Right atrium auricular region (tissue), 2 donors: ENCODE data around the gene RASD2. TPM values are rescaled to one million over a fixed set of nuclear protein-coding genes. Genes with fewer than 3 reads are reported as not detected.

Source experiments
- DNase-seq: peaks from one replicate; pipeline ENCODE4 v3.0.0-alpha.2; 2019; ENCODE audit warnings: low spot score
- H3K27ac ChIP-seq, 2 donors: fragments of 200-600 bp; sonication (generic); 1 replicate in 1 of 2; 2 replicates in 1 of 2; pipeline ENCODE4 v1.5.1; 2016 to 2019
- H3K27me3 ChIP-seq, 2 donors: fragments of 200-600 bp; sonication (generic); one replicate each; pipeline versions ENCODE4 v1.5.1 to v1.6.0; 2017 to 2019
- H3K36me3 ChIP-seq: fragments of 200-600 bp; sonication (generic); one replicate; pipeline ENCODE4 v1.5.1; 2016
- H3K4me1 ChIP-seq, 2 donors: fragments of 200-600 bp; sonication (generic); one replicate each; pipeline versions ENCODE4 v1.5.1 to v1.6.0; 2017 to 2019
- H3K4me3 ChIP-seq, 2 donors: fragments of 200-600 bp; sonication (generic); 1 replicate in 1 of 2; 2 replicates in 1 of 2; pipeline ENCODE4 v1.5.1; 2017 to 2019; ENCODE audit warnings: mild to moderate bottlenecking in 1 of 2, moderate library complexity in 1 of 2
- H3K9me3 ChIP-seq, 2 donors: fragments of 200-600 bp; sonication (generic); one replicate each; pipeline ENCODE4 v1.5.1; 2019
- CTCF ChIP-seq, 2 donors: fragments of 200-600 bp; sonication (generic); IDR thresholded peaks; one replicate each; pipeline ENCODE4 v1.5.1; 2019; ENCODE audit warnings: antibody characterized with exemption in 2 of 2
- total RNA-seq, 2 donors: library from RNA; depleted of rRNA; stranded (reverse); fragments of >200 nt; gene quantifications; one replicate each; pipeline ENCODE4 v1.1.0, GENCODE V29; 2016

Gene RASD2
- total RNA-seq, 2 donors from 2014 or later = 0.94 to 3.1 TPM

- DNase-seq = no peak
- Histone ChIP-seq H3K27me3 (no peaks in the 10 kb centered on the region), H3K36me3 (no peaks in the 10 kb centered on the region), H3K27ac (peak overlapping the region; percentile 59 to 60), H3K4me1 (peaks cover 0 to 42% of the 10 kb centered on the region in 2 donors), H3K4me3 (no peak overlapping the region), H3K9me3 (no peaks in the 10 kb centered on the region)
- TF ChIP-seq CTCF (IDR thresholded peaks at IDR 0.05) = no peak
Observed at GRCh38 chr22:35597692-35598395, 57.2 kb downstream of the RASD2 start.

- TF ChIP-seq CTCF (IDR thresholded peaks at IDR 0.05) = no peak
- H3K27ac ChIP-seq = peak overlapping the region; percentile 59 to 60
- H3K36me3 ChIP-seq = no peaks in the 10 kb centered on the region
- H3K27me3 ChIP-seq = no peaks in the 10 kb centered on the region
- no peaks in the 10 kb centered on the region for H3K9me3 ChIP-seq
- H3K4me1 ChIP-seq = peaks cover 0 to 40% of the 10 kb centered on the region in 2 donors
- H3K4me3 ChIP-seq = no peak overlapping the region
- DNase-seq = no peak
Observed at GRCh38 chr22:35598396-35598710, 57.7 kb downstream of the RASD2 start.

GRCh38 chr22:35599364-35599763 lies 58.7 kb downstream of the RASD2 start:
- no peak for DNase-seq
- H3K36me3 ChIP-seq = no peaks in the 10 kb centered on the region
- H3K27me3 ChIP-seq = no peaks in the 10 kb centered on the region
- no peaks in the 10 kb centered on the region for H3K9me3 ChIP-seq
- no peak overlapping the region for H3K4me3 ChIP-seq
- no peak overlapping the region for H3K27ac ChIP-seq
- peaks cover 0 to 31% of the 10 kb centered on the region in 2 donors for H3K4me1 ChIP-seq
- no peak for TF ChIP-seq CTCF (IDR thresholded peaks at IDR 0.05)

GRCh38 chr22:35600476-35600875 lies 59.8 kb downstream of the RASD2 start:
- Histone ChIP-seq H3K36me3 (no peaks in the 10 kb centered on the region), H3K27me3 (no peaks in the 10 kb centered on the region), H3K4me1 (peaks cover 0 to 23% of the 10 kb centered on the region in 2 donors), H3K4me3 (no peak overlapping the region), H3K9me3 (no peaks in the 10 kb centered on the region), H3K27ac (no peak overlapping the region)
- no peak for DNase-seq
- TF ChIP-seq CTCF (IDR thresholded peaks at IDR 0.05) = no peak

GRCh38 chr22:35601013-35601580 lies 60.5 kb downstream of the RASD2 start:
- H3K36me3 ChIP-seq = no peaks in the 10 kb centered on the region
- H3K27me3 ChIP-seq = no peaks in the 10 kb centered on the region
- DNase-seq = no peak
- no peak overlapping the region for H3K4me3 ChIP-seq
- no peak overlapping the region for H3K27ac ChIP-seq
- no peaks in the 10 kb centered on the region for H3K9me3 ChIP-seq
- peaks cover 0 to 23% of the 10 kb centered on the region in 2 donors for H3K4me1 ChIP-seq
- no peak for TF ChIP-seq CTCF (IDR thresholded peaks at IDR 0.05)
